ENCODE results near the gene KIAA0319L. TPM values are rescaled to one million over a fixed set of nuclear protein-coding genes. Genes with fewer than 3 reads are reported as not detected.

Gene KIAA0319L
- total and polyA plus RNA-seq, 11 donors, result 21.0 to 108 (median 76.6) TPM

DNA sequence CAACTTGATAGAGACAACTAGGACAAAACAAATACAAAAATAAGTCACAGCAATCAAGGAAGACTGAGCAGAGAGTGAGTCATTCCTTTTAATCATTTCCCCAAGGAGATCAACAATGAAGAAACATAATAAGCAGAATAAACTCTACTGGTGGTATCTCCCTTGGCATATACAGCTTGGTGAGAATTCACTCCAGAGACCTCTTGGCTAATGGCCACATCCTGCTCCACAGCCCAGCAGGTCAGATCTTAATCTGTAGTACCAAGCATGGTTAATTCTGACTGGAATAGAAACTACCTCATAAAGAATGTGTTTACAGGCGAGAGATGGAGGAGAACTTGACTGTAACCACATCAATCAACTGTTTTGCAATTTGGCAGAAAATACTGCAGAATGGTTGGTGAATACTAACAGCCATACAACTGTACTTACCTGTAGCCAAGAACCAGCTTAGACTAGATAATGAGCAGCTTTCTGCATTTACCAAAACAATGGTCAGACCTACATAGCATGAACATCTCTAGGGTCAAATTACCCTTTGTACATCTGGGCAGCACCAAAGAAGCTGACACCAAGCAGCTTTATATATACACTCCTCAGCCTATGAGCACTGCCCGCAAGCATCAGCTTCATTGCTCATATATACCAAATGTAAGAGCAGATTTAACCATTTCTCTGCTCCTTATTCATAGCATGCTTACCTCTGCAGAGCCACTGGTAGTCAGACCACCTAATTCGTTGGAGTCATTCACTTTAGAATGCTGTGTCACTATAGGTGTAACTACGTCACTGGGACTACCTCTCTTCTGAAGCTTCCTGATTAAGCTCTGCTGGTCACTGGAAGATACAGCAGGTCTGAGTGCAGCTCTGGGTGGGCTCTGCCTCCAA, 51.0 kb downstream of the KIAA0319L start:
- intact Hi-C loops (cut with DNase I), result no loop called here
- H3K9me3 ChIP-seq, result no peaks in the 10 kb centered on the region
- peaks cover 0 to 15% (median 9%) of the 10 kb centered on the region in 9 donors for H3K36me3 ChIP-seq
- DNase-seq (peak in 2 of 5 donors; percentile 16 to 27), ATAC-seq (peak; percentile 53 to 65 (median 61))
- TF ChIP-seq, protein P1, sequence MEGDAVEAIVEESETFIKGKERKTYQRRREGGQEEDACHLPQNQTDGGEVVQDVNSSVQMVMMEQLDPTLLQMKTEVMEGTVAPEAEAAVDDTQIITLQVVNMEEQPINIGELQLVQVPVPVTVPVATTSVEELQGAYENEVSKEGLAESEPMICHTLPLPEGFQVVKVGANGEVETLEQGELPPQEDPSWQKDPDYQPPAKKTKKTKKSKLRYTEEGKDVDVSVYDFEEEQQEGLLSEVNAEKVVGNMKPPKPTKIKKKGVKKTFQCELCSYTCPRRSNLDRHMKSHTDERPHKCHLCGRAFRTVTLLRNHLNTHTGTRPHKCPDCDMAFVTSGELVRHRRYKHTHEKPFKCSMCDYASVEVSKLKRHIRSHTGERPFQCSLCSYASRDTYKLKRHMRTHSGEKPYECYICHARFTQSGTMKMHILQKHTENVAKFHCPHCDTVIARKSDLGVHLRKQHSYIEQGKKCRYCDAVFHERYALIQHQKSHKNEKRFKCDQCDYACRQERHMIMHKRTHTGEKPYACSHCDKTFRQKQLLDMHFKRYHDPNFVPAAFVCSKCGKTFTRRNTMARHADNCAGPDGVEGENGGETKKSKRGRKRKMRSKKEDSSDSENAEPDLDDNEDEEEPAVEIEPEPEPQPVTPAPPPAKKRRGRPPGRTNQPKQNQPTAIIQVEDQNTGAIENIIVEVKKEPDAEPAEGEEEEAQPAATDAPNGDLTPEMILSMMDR (IDR thresholded peaks at IDR 0.05), result no peak
- TF ChIP-seq POLR2A (IDR thresholded peaks at IDR 0.05), result no peak
- WGBS, 4 donors, result 66 to 77% (median 72%) methylated on average over 4 of the region's 4 CpGs
- H3K4me1 ChIP-seq, result peaks cover 3 to 50% (median 43%) of the 10 kb centered on the region in 12 donors
- H3K27ac ChIP-seq, result peak overlapping the region in 8 of 12 donors; percentile 5 to 85 (median 37)
- no peak overlapping the region for H3K4me3 ChIP-seq
- no peaks in the 10 kb centered on the region for H3K27me3 ChIP-seq

DNA sequence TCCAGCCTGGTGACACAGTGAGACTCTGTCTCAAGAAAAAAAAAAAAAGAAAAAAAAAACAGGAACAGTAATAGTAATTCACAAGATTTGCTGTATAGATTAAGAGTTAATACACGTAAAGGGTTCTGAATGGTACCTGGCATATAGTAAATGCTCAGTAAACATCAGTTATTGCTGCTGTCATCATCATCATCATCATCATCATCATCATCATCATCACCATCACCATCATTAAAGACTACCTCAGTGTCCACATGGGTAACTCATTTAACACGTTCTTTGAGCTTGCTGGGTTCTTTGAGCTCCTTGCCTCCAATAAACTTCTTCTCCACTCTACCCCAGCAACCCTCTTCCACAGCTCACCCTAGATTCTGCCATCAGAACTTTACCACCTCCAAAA, 55.0 kb downstream of the KIAA0319L start:
- Histone ChIP-seq H3K36me3 (peaks cover 0 to 23% (median 9%) of the 10 kb centered on the region in 9 donors), H3K4me3 (no peak overlapping the region), H3K27ac (no peak overlapping the region), H3K4me1 (peaks cover 3 to 44% (median 30%) of the 10 kb centered on the region in 12 donors), H3K27me3 (no peaks in the 10 kb centered on the region), H3K9me3 (no peaks in the 10 kb centered on the region)
- ATAC-seq (no peak), DNase-seq (no peak)
- TF ChIP-seq POLR2A (IDR thresholded peaks at IDR 0.05), result no peak
- TF ChIP-seq, protein P1 (IDR thresholded peaks at IDR 0.05), result no peak
- intact Hi-C loops (cut with DNase I), result loop anchor here in 1 of 10 donors (5.0 kb wide), 1 partner anchor 40 kb away; no protein-coding TSS in a partner anchor
- 93 to 97% (median 94%) methylated on average over 2 of the region's 2 CpGs for WGBS, 4 donors

DNA sequence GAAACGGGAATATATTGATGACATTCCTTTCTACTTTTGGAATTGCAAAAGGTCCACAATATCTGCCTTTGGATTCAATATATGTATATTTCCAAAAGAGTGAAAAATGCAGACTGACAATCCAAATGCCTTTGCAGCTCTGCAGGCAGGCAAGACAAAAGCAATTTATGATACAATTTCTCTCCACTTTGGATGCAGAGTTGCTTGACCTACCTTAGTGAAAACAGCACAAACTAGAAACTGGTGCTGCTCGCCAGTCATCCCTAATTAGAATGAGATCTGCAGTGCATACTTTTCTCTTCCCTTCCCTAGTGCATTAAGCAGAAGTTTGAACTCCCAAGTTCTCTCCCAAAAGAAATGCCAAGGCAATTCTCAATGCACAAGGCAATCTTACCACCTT, 56.8 kb downstream of the KIAA0319L start:
- peaks cover 0 to 26% (median 12%) of the 10 kb centered on the region in 12 donors for H3K4me1 ChIP-seq
- 38 to 61% (median 51%) methylated on average over 2 of the region's 2 CpGs for WGBS, 4 donors
- intact Hi-C loops (cut with DNase I), result loop anchor here in 1 of 10 donors (5.0 kb wide), 1 partner anchor 42 kb away; no protein-coding TSS in a partner anchor

More for the DNA sequence above, 56.8 kb downstream of the KIAA0319L start:
- no peak for TF ChIP-seq POLR2A (IDR thresholded peaks at IDR 0.05)
- TF ChIP-seq, protein P1 (IDR thresholded peaks at IDR 0.05), result no peak
- Histone ChIP-seq H3K27ac (no peak overlapping the region), H3K27me3 (no peaks in the 10 kb centered on the region), H3K9me3 (no peaks in the 10 kb centered on the region), H3K36me3 (peaks cover 0 to 9% (median 3%) of the 10 kb centered on the region in 9 donors), H3K4me3 (no peak overlapping the region)
- DNase-seq (no peak), ATAC-seq (no peak)
